ENCODE results near the gene SMIM33. TPM values are rescaled to one million over a fixed set of nuclear protein-coding genes. Genes with fewer than 3 reads are reported as not detected.

Gene SMIM33
- total and polyA plus RNA-seq, 9 of the 15 experiments (the other 6 are each of a cell fraction or from before 2014, with no cell fraction given), result not detected

GRCh38 chr5:139461176-139461575 is 9.6 kb upstream of the SMIM33 start:
- DNase-seq (ENCODE audit: extremely low read depth in 1 of 4, low spot score in 3 of 4), result no peak
- no peaks in the 10 kb centered on the region for H3K36me3 ChIP-seq (ENCODE audit: control insufficient read depth, insufficient read depth, low read length)
- H3K4me2 ChIP-seq (ENCODE audit: insufficient read depth, low read length), result no peak overlapping the region
- no peak overlapping the region for H3K27ac ChIP-seq (ENCODE audit: extremely low read depth, low read depth, low read length)
- no peak for ATAC-seq
- 65% methylated on average over 7 of the region's 7 CpGs for WGBS (ENCODE audit: insufficient coverage, low coverage, missing lambda C conversion rate)
- no peaks in the 10 kb centered on the region for H3K9me1 ChIP-seq (ENCODE audit: control insufficient read depth, insufficient read depth, low read length)
- no peaks in the 10 kb centered on the region for H4K20me1 ChIP-seq (replicated peaks; ENCODE audit: control insufficient read depth, insufficient read depth, low read length)
- H3K79me2 ChIP-seq (ENCODE audit: control insufficient read depth, insufficient read depth, low read length), result no peaks in the 10 kb centered on the region
- no peak for FAIRE-seq
- no peak overlapping the region for H2AFZ ChIP-seq (ENCODE audit: low read depth, low read length)
- CTCF ChIA-PET (ENCODE audit: low intra/inter-chr PET ratio), result no interaction called here
- no peaks in the 10 kb centered on the region for H3K27me3 ChIP-seq (ENCODE audit: control insufficient read depth in 2 of 2, insufficient read depth in 2 of 2, low read length in 2 of 2)
- intact Hi-C loops (cut with micrococcal nuclease) (no loop called here), in situ Hi-C loops (cut with MboI) (no loop called here)
- POLR2A ChIA-PET, result interaction anchor here (1.0 kb wide), 1 partner anchor 17 kb away, joined by 3 read pairs; no protein-coding TSS in a partner anchor
- H3K9me3 ChIP-seq (replicated peaks; ENCODE audit: control insufficient read depth, insufficient read depth, low read depth, low read length), result no peaks in the 10 kb centered on the region
- no peak for TF ChIP-seq FOXA3 (CRISPR knock-in tag; conservative IDR thresholded peaks at IDR 0.05 in 1 of 2, IDR thresholded peaks at IDR 0.05 in 1 of 2)
- no peak for TF ChIP-seq SETDB1 (IDR thresholded peaks at IDR 0.05; ENCODE audit: low read length)
- TF ChIP-seq PTRF (tag; IDR thresholded peaks at IDR 0.05), result no peak
- TF ChIP-seq FOXK1 (CRISPR knock-in tag; IDR thresholded peaks at IDR 0.05; ENCODE audit: borderline replicate concordance), result no peak
- no peak for TF ChIP-seq FUS (optimal IDR thresholded peaks at IDR 0.05; ENCODE audit: low read depth, low read length)
- no peak for TF ChIP-seq SMAD1 (IDR thresholded peaks at IDR 0.05; ENCODE audit: low read depth, low read length, partially characterized antibody)
- TF ChIP-seq ELK1 (CRISPR knock-in tag; IDR thresholded peaks at IDR 0.05), result no peak
- no peak for TF ChIP-seq TCF7 (IDR thresholded peaks at IDR 0.05; ENCODE audit: borderline replicate concordance)
- no peak for TF ChIP-seq SIX5 (IDR thresholded peaks at IDR 0.05; ENCODE audit: borderline replicate concordance in 1 of 2, insufficient read depth in 1 of 2, low read depth in 1 of 2, low read length in 2 of 2)
- TF ChIP-seq CTCF (IDR thresholded peaks at IDR 0.05 in 2 of 3, conservative IDR thresholded peaks at IDR 0.05 in 1 of 3; ENCODE audit: insufficient read depth in 2 of 3, low read depth in 1 of 3, low read length in 3 of 3), result no peak
- TF ChIP-seq RAD51 (IDR thresholded peaks at IDR 0.05; ENCODE audit: borderline replicate concordance, low read depth), result no peak
- TF ChIP-seq SNIP1 (IDR thresholded peaks at IDR 0.05; ENCODE audit: low read depth), result no peak
- no peak for TF ChIP-seq NR0B1 (IDR thresholded peaks at IDR 0.05; ENCODE audit: partially characterized antibody)
- no peak for TF ChIP-seq ZNF431 (CRISPR knock-in tag; IDR thresholded peaks at IDR 0.05)
- no peak for TF ChIP-seq SLC30A9 (CRISPR knock-in tag; IDR thresholded peaks at IDR 0.05)
- no peak for TF ChIP-seq RFX1 (IDR thresholded peaks at IDR 0.05)
- peaks cover 0 to 7% of the 10 kb centered on the region in 2 experiments; a peak in 2 of 5 replicates for H3K4me1 ChIP-seq (replicated peaks in 1 of 2; ENCODE audit: control insufficient read depth in 2 of 2, insufficient read depth in 2 of 2, low read length in 2 of 2)
- no TSS peak for BruUV-seq (replicated peaks)
- no peak overlapping the region for H3K4me3 ChIP-seq
- peak overlapping the region in 1 of 2 experiments; percentile 69; a peak in 1 of 4 replicates for H3K9ac ChIP-seq (ENCODE audit: insufficient read depth in 1 of 2, low read depth in 2 of 2, low read length in 2 of 2)

Data from K562 (cell line).